ENCODE measurements around the gene METTL6. TPM values are rescaled to one million over a fixed set of nuclear protein-coding genes. Genes with fewer than 3 reads are reported as not detected.
A peak's percentile ranks its signal among the peaks of the same experiment; 100 is the strongest.
"Not testable (repeated sequence)": the region's sequence is repeated elsewhere in the genome, so short reads cannot be mapped to it uniquely, and the experiment has no call there.

The METTL6 gene
- total and polyA plus RNA-seq, 2 donors (not counting 1 experiment from before 2014, with no cell fraction given): 7.6 to 23.9 TPM

- peaks cover 19% of the 10 kb centered on the region for H3K79me2 ChIP-seq (ENCODE audit: control insufficient read depth, insufficient read depth, low read length)
- Mint-ChIP-seq H3K9me3 (ENCODE audit: insufficient read depth) (no peaks in the 10 kb centered on the region), H3K27ac (peak overlapping the region; percentile 21), H3K4me3 (no peak overlapping the region), H3K27me3 (no peaks in the 10 kb centered on the region), H3K4me1 (peaks cover 41% of the 10 kb centered on the region)
- no peak overlapping the region for H3K9ac ChIP-seq (ENCODE audit: low read length)
- intact Hi-C loops (cut with micrococcal nuclease): no loop called here
- ChIA-PET CTCF (interaction anchor here (0.6 to 3.0 kb wide), 3 partner anchors 100 to 147 kb away, joined by 3 to 17 read pairs (median 16); no protein-coding TSS in a partner anchor), POLR2A (no interaction called here)
- DNase-seq (no peak), ATAC-seq (ENCODE audit: low read depth) (no peak)
- H2AFZ ChIP-seq (ENCODE audit: insufficient read depth, low read depth, low read length, poor library complexity, severe bottlenecking): no peak overlapping the region
- no peak overlapping the region for H3K27ac ChIP-seq (ENCODE audit: low read length in 2 of 2)
- no peaks in the 10 kb centered on the region for H3K36me3 ChIP-seq (replicated peaks in 1 of 2; ENCODE audit: control extremely low read depth in 1 of 2, control insufficient read depth in 1 of 2, extremely low read depth in 1 of 2, insufficient read depth in 2 of 2, low read length in 1 of 2)
- no peak overlapping the region for H3K4me3 ChIP-seq (ENCODE audit: control extremely low read depth in 1 of 5, extremely low read depth in 1 of 5, insufficient read depth in 1 of 5, low read depth in 2 of 5, low read length in 4 of 5)
- no peaks in the 10 kb centered on the region for H4K20me1 ChIP-seq (ENCODE audit: control insufficient read depth, insufficient read depth, low read length, poor library complexity, severe bottlenecking)
- TF ChIP-seq, protein P1, sequence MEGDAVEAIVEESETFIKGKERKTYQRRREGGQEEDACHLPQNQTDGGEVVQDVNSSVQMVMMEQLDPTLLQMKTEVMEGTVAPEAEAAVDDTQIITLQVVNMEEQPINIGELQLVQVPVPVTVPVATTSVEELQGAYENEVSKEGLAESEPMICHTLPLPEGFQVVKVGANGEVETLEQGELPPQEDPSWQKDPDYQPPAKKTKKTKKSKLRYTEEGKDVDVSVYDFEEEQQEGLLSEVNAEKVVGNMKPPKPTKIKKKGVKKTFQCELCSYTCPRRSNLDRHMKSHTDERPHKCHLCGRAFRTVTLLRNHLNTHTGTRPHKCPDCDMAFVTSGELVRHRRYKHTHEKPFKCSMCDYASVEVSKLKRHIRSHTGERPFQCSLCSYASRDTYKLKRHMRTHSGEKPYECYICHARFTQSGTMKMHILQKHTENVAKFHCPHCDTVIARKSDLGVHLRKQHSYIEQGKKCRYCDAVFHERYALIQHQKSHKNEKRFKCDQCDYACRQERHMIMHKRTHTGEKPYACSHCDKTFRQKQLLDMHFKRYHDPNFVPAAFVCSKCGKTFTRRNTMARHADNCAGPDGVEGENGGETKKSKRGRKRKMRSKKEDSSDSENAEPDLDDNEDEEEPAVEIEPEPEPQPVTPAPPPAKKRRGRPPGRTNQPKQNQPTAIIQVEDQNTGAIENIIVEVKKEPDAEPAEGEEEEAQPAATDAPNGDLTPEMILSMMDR (IDR thresholded peaks at IDR 0.05): no peak
- TF ChIP-seq EZH2 (IDR thresholded peaks at IDR 0.05; ENCODE audit: borderline replicate concordance, insufficient read depth, low read depth, low read length, poor library complexity, severe bottlenecking): no peak
- 100% methylated on average over 5 of the region's 6 CpGs for WGBS (ENCODE audit: insufficient coverage)
- H3K27me3 ChIP-seq (replicated peaks in 1 of 4; ENCODE audit: control extremely low read depth in 1 of 4, control insufficient read depth in 3 of 4, insufficient read depth in 4 of 4, low read length in 3 of 4): no peaks in the 10 kb centered on the region
- peaks cover 27 to 35% of the 10 kb centered on the region in 2 donors for H3K4me1 ChIP-seq (ENCODE audit: control insufficient read depth in 2 of 2, insufficient read depth in 2 of 2, low read length in 2 of 2)
- peak overlapping the region; percentile 64 for H3K4me2 ChIP-seq (replicated peaks; ENCODE audit: low read depth, low read length, poor library complexity, severe bottlenecking)
- no peaks in the 10 kb centered on the region for H3K9me3 ChIP-seq (ENCODE audit: control extremely low read depth in 1 of 3, control insufficient read depth in 2 of 3, insufficient read depth in 1 of 3, low read length in 2 of 3)
These were observed 58.7 kb downstream of the METTL6 start for GRCh38 chr3:15368561-15369135.

GRCh38 chr3:15367059-15367458 is 60.3 kb downstream of the METTL6 start:
- H4K20me1 ChIP-seq (ENCODE audit: control insufficient read depth, insufficient read depth, low read length, poor library complexity, severe bottlenecking): no peaks in the 10 kb centered on the region
- Mint-ChIP-seq H3K27ac (peak overlapping the region; percentile 53), H3K9me3 (ENCODE audit: insufficient read depth) (no peaks in the 10 kb centered on the region), H3K27me3 (no peaks in the 10 kb centered on the region), H3K4me1 (peaks cover 52% of the 10 kb centered on the region), H3K4me3 (peak overlapping the region; percentile 52)
- H3K4me1 ChIP-seq (ENCODE audit: control insufficient read depth in 2 of 2, insufficient read depth in 2 of 2, low read length in 2 of 2): peaks cover 38 to 42% of the 10 kb centered on the region in 2 donors
- H2AFZ ChIP-seq (ENCODE audit: insufficient read depth, low read depth, low read length, poor library complexity, severe bottlenecking): peak overlapping the region; percentile 48
- peaks cover 19% of the 10 kb centered on the region for H3K79me2 ChIP-seq (ENCODE audit: control insufficient read depth, insufficient read depth, low read length)
- WGBS (ENCODE audit: insufficient coverage): no CpG with 5 or more reads among the region's 1 CpG
- no peak overlapping the region for H3K27ac ChIP-seq (ENCODE audit: low read length in 2 of 2)
- peak overlapping the region; percentile 64 for H3K4me2 ChIP-seq (replicated peaks; ENCODE audit: low read depth, low read length, poor library complexity, severe bottlenecking)
- peak overlapping the region; percentile 38 for H3K9ac ChIP-seq (ENCODE audit: low read length)
- H3K27me3 ChIP-seq (replicated peaks in 1 of 4; ENCODE audit: control extremely low read depth in 1 of 4, control insufficient read depth in 3 of 4, insufficient read depth in 4 of 4, low read length in 3 of 4): no peaks in the 10 kb centered on the region
- ChIA-PET POLR2A (interaction anchor here (0.5 to 1.2 kb wide), 4 partner anchors 12 to 41 kb away, joined by 3 to 9 read pairs (median 7); no protein-coding TSS in a partner anchor), CTCF (interaction anchor here (1.2 to 2.8 kb wide), 8 partner anchors 11 to 99 kb away, joined by 3 to 17 read pairs (median 6); partner anchors contain the start of gene SH3BP5)
- ATAC-seq (ENCODE audit: low read depth) (no peak), DNase-seq (no peak)
- TF ChIP-seq EZH2 (IDR thresholded peaks at IDR 0.05; ENCODE audit: borderline replicate concordance, insufficient read depth, low read depth, low read length, poor library complexity, severe bottlenecking): no peak
- TF ChIP-seq, protein P1 (IDR thresholded peaks at IDR 0.05): no peak
- H3K9me3 ChIP-seq (ENCODE audit: control extremely low read depth in 1 of 3, control insufficient read depth in 2 of 3, insufficient read depth in 1 of 3, low read length in 2 of 3): no peaks in the 10 kb centered on the region
- intact Hi-C loops (cut with micrococcal nuclease): no loop called here
- no peaks in the 10 kb centered on the region for H3K36me3 ChIP-seq (replicated peaks in 1 of 2; ENCODE audit: control extremely low read depth in 1 of 2, control insufficient read depth in 1 of 2, extremely low read depth in 1 of 2, insufficient read depth in 2 of 2, low read length in 1 of 2)
- H3K4me3 ChIP-seq (ENCODE audit: control extremely low read depth in 1 of 5, extremely low read depth in 1 of 5, insufficient read depth in 1 of 5, low read depth in 2 of 5, low read length in 4 of 5): no peak overlapping the region

GRCh38 chr3:15364078-15364477 is 63.3 kb downstream of the METTL6 start:
- intact Hi-C loops (cut with micrococcal nuclease): loop anchor here (5.0 kb wide), 1 partner anchor 33 kb away; no protein-coding TSS in a partner anchor
- H3K36me3 ChIP-seq (replicated peaks in 1 of 2; ENCODE audit: control extremely low read depth in 1 of 2, control insufficient read depth in 1 of 2, extremely low read depth in 1 of 2, insufficient read depth in 2 of 2, low read length in 1 of 2); H3K27me3 ChIP-seq (replicated peaks in 1 of 4; ENCODE audit: control extremely low read depth in 1 of 4, control insufficient read depth in 3 of 4, insufficient read depth in 4 of 4, low read length in 3 of 4); H3K9ac ChIP-seq (ENCODE audit: low read length); H3K27me3 Mint-ChIP-seq; H3K9me3 ChIP-seq (ENCODE audit: control extremely low read depth in 1 of 3, control insufficient read depth in 2 of 3, insufficient read depth in 1 of 3, low read length in 2 of 3); DNase-seq; H3K4me2 ChIP-seq (replicated peaks; ENCODE audit: low read depth, low read length, poor library complexity, severe bottlenecking); H3K4me3 ChIP-seq (ENCODE audit: control extremely low read depth in 1 of 5, extremely low read depth in 1 of 5, insufficient read depth in 1 of 5, low read depth in 2 of 5, low read length in 4 of 5); H2AFZ ChIP-seq (ENCODE audit: insufficient read depth, low read depth, low read length, poor library complexity, severe bottlenecking); ATAC-seq (ENCODE audit: low read depth); POLR2A ChIA-PET; H3K9me3 Mint-ChIP-seq (ENCODE audit: insufficient read depth); H3K27ac ChIP-seq (ENCODE audit: low read length in 2 of 2); H4K20me1 ChIP-seq (ENCODE audit: control insufficient read depth, insufficient read depth, low read length, poor library complexity, severe bottlenecking); H3K4me3 Mint-ChIP-seq: not testable (repeated sequence)
- CTCF ChIA-PET: interaction anchor here (1.0 to 5.5 kb wide), 9 partner anchors 21 to 97 kb away, joined by 3 to 41 read pairs (median 5); partner anchors contain the start of gene SH3BP5
- H3K79me2 ChIP-seq (ENCODE audit: control insufficient read depth, insufficient read depth, low read length): peaks cover 19% of the 10 kb centered on the region
- Mint-ChIP-seq H3K27ac (peak overlapping the region; percentile 54), H3K4me1 (peaks cover 67% of the 10 kb centered on the region)
- H3K4me1 ChIP-seq (ENCODE audit: control insufficient read depth in 2 of 2, insufficient read depth in 2 of 2, low read length in 2 of 2): peaks cover 57 to 66% of the 10 kb centered on the region in 2 donors
- WGBS (ENCODE audit: insufficient coverage): 89% methylated on average over 5 of the region's 6 CpGs

Measured in B cell (primary cell).